ENCODE measurements around the gene PPIA.
"Not testable (repeated sequence)": the region's sequence is repeated elsewhere in the genome, so short reads cannot be mapped to it uniquely, and the experiment has no call there.

Gene PPIA

GRCh38 chr7:44843440-44843839, 47.0 kb downstream of the PPIA start:
- not testable (repeated sequence) for DNase-seq

- DNase-seq, result no peak
Observed at GRCh38 chr7:44845451-44845850, 49.0 kb downstream of the PPIA start.

GRCh38 chr7:44846390-44846789, 49.9 kb downstream of the PPIA start:
- DNase-seq, result not testable (repeated sequence)

DNA sequence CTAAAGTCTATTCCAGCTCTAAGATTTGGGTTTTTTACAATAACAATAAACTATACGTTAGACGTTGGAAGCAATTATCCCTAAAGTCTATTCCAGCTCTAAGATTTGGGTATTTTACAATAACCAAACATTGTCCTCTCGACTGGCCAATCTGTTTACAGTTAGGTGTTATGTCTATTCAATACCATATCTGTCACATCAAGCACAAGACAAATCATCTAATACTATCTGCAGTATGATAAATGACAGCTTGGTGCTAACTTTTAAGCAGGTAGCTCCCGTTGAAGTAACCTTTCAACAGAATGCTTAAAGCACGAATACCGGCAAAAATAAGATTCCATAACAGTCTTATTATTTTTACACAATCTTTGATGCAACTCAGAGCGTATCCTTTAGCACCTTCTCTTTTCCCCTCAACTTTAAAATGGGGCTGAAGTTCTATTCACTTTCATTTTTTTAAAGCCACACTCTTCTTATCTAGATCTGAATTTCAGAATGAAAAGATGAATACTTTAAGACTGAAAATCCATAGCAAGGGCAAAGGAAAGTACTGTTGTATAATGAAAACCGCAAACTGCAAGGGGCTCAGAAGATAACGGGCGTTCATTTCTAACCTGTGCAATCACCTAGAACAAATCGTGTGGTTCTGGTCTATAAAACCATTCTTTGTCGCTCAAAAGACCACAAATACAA, 50.5 kb downstream of the PPIA start:
- no peak for DNase-seq

DNA sequence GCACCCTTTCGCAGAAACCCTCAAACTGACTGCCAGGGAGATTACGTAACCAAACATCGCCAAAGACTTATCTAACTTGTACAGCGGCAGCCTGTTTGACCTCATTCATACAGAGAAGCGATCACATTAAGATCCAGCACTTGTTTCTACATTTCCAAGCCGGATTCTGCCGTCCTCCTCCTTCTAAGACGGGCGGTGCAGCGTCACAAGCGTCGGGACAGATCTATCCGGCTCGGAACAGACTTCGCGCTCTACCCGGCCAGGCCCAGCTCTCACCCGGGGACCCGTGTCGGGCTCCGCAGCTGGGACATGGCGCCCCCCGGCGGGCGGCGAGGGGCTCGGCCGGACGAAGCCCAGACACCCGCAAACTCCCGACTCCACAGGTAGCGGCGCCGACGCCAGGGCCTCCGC, 51.0 kb downstream of the PPIA start:
- DNase-seq, result peak; percentile 76

- peak; percentile 98 for DNase-seq
Observed at GRCh38 chr7:44847920-44848634, 51.6 kb downstream of the PPIA start, which contains the start of gene H2AZ2. TSS of gene H2AZ2 (minus strand) at chr7:44848087. CDS start at chr7:44847971, 116 bp downstream.

DNA sequence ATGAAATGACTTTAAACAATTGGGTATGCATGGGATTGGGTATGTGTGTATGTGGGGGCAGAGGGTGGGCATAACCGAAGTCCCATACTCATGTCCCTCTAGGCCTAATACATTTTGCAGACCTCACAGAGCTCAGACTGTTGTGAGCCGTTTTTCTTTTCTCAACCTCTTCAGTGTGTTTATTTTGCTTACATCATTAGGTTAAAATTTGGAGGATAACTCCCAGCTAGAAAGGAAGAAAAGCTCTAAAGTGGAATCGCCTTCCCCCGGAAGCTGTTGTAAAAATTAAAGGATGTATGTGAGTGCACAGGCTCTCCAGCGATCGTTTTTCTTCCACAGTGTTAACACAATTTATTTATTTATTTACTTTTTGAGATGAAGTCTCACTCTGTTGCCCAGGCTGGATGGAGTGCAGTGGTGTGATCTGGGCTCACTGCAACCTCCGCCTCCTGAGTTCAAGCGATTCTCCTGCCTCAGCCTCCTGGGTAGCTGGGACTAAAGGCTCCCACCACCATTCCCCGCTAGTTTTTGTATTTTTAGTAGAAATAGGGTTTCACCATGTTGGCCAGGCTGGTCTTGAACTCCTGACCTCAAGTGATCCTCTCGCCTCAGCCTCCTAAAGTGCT, 52.9 kb downstream of the PPIA start:
- no peak for DNase-seq

- no peak for DNase-seq
Observed at GRCh38 chr7:44849885-44850544, 53.5 kb downstream of the PPIA start.

GRCh38 chr7:44852590-44852989, 56.1 kb downstream of the PPIA start:
- DNase-seq, result no peak
